ENCODE results near the gene SMYD2. TPM values are rescaled to one million over a fixed set of nuclear protein-coding genes. Genes with fewer than 3 reads are reported as not detected.
A peak's percentile ranks its signal among the peaks of the same experiment; 100 is the strongest.

Gene SMYD2
- total and polyA plus RNA-seq, 10 of the 15 experiments (the other 5 are each of a cell fraction or from before 2014, with no cell fraction given), result 8.3 to 55.7 (median 26.4) TPM

DNA sequence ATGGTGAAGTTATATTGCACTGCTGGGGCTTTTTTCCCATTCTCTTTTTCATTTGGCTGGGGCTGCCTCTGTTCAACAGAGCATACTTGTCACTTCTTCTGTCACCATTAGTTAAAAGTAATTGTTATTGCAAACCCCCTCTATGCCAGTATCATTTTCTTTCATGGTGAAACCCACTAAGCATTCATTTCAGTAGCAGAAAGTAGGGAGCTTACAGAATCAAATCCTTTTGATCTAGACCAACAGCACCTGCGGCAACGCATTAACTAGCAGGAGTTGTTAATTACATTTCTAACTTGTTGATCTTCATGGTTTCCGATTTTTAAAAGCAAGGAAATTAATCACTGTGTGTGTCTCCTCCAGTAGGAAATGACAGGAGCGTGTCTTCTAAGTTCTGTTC, 15.0 kb downstream of the SMYD2 start (continued):
- 0 out of 2 replicates have a peak, but pooled peaks have one; percentile 51 for TF ChIP-seq TCF7 (IDR thresholded peaks at IDR 0.05; ENCODE audit: borderline replicate concordance)

DNA sequence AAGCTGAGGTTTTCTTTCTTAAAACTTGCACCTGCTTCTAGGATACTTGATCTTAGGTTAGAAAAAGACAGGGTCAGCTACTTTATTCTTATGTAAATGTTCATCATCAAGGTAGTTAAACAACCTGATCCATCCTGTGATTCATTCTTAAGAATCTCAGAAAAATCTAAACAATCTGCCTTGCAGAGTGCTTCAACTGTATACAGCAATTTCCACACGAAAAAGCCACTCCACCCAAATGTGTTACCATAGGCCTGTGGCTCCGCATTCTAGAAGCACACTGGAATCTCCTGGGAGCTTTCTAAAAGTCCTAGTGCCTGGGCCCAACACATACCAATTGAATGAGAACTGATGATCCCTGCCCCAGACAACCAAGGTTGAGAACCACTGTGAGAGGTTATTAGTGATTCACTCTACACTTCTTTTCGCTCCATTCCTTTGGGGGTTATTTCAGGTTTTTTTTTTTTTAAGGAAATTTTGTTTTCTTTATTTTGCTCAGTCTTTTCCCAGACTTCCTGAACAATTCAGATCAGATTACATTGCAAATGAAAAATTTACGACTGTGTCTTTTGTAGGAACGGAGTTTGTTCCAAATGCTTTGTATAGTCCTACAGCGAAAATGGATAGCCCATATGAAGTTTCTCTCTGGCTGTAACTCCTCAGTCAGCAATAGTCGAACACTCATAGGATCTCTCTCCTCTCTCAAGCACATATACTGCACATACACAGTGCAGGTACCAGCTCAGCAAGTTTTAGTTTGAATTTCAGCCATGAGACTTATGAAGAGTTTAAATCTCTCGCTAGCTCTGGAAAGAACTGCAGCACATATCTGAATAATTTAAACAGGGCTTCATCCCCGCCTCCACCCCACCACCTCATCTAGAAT, 16.1 kb downstream of the SMYD2 start:
- intact Hi-C loops (cut with micrococcal nuclease; ENCODE audit: unreplicated experiment), result no loop called here
- Histone ChIP-seq H3K4me1 (ENCODE audit: control insufficient read depth, insufficient read depth, low read length) (peaks cover 8% of the 10 kb centered on the region; the same call in 1 of the 2 replicates), H3K27me3 (replicated peaks in 1 of 2; ENCODE audit: control insufficient read depth in 2 of 2, insufficient read depth in 2 of 2, low read length in 1 of 2) (no peaks in the 10 kb centered on the region), H3K4me3 (no peak overlapping the region), H3K9ac (ENCODE audit: control insufficient read depth, insufficient read depth, low read length) (no peak overlapping the region), H4K20me1 (ENCODE audit: control insufficient read depth, insufficient read depth) (no peaks in the 10 kb centered on the region), H3K79me2 (ENCODE audit: control insufficient read depth, insufficient read depth, low read length) (no peaks in the 10 kb centered on the region), H3K4me2 (ENCODE audit: control insufficient read depth, insufficient read depth) (no peak overlapping the region), H2AFZ (ENCODE audit: control insufficient read depth, low read depth, low read length) (no peak overlapping the region), H3K27ac (ENCODE audit: control insufficient read depth, insufficient read depth) (no peak overlapping the region), H3K9me3 (replicated peaks; ENCODE audit: control insufficient read depth, insufficient read depth, low read length) (no peaks in the 10 kb centered on the region), H3K36me3 (ENCODE audit: control insufficient read depth in 2 of 2, insufficient read depth in 2 of 2, low read length in 1 of 2) (no peaks in the 10 kb centered on the region)
- TF ChIP-seq MYC (IDR thresholded peaks at IDR 0.05; ENCODE audit: insufficient read depth, insufficient read length, insufficient replicate concordance, low read length, severe bottlenecking), result no peak
- TF ChIP-seq ASH2L (IDR thresholded peaks at IDR 0.05; ENCODE audit: borderline replicate concordance, low read depth), result no peak
- no peak for TF ChIP-seq YY1 (IDR thresholded peaks at IDR 0.05; ENCODE audit: low read depth, low read length)
- TF ChIP-seq, protein P1, sequence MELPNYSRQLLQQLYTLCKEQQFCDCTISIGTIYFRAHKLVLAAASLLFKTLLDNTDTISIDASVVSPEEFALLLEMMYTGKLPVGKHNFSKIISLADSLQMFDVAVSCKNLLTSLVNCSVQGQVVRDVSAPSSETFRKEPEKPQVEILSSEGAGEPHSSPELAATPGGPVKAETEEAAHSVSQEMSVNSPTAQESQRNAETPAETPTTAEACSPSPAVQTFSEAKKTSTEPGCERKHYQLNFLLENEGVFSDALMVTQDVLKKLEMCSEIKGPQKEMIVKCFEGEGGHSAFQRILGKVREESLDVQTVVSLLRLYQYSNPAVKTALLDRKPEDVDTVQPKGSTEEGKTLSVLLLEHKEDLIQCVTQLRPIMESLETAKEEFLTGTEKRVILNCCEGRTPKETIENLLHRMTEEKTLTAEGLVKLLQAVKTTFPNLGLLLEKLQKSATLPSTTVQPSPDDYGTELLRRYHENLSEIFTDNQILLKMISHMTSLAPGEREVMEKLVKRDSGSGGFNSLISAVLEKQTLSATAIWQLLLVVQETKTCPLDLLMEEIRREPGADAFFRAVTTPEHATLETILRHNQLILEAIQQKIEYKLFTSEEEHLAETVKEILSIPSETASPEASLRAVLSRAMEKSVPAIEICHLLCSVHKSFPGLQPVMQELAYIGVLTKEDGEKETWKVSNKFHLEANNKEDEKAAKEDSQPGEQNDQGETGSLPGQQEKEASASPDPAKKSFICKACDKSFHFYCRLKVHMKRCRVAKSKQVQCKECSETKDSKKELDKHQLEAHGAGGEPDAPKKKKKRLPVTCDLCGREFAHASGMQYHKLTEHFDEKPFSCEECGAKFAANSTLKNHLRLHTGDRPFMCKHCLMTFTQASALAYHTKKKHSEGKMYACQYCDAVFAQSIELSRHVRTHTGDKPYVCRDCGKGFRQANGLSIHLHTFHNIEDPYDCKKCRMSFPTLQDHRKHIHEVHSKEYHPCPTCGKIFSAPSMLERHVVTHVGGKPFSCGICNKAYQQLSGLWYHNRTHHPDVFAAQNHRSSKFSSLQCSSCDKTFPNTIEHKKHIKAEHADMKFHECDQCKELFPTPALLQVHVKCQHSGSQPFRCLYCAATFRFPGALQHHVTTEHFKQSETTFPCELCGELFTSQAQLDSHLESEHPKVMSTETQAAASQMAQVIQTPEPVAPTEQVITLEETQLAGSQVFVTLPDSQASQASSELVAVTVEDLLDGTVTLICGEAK (IDR thresholded peaks at IDR 0.05; ENCODE audit: borderline replicate concordance), result no peak
- TF ChIP-seq, protein P2, sequence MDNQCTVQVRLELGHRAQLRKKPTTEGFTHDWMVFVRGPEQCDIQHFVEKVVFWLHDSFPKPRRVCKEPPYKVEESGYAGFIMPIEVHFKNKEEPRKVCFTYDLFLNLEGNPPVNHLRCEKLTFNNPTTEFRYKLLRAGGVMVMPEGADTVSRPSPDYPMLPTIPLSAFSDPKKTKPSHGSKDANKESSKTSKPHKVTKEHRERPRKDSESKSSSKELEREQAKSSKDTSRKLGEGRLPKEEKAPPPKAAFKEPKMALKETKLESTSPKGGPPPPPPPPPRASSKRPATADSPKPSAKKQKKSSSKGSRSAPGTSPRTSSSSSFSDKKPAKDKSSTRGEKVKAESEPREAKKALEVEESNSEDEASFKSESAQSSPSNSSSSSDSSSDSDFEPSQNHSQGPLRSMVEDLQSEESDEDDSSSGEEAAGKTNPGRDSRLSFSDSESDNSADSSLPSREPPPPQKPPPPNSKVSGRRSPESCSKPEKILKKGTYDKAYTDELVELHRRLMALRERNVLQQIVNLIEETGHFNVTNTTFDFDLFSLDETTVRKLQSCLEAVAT (IDR thresholded peaks at IDR 0.05), result no peak
- TF ChIP-seq HDAC2 (IDR thresholded peaks at IDR 0.05), result no peak
- TF ChIP-seq CREM (IDR thresholded peaks at IDR 0.05; ENCODE audit: low read depth), result no peak
- DNase-seq (ENCODE audit: low read depth, low spot score), result no peak
- ChIA-PET POLR2A (interaction anchor here (0.6 kb wide), 1 partner anchor 11 kb away, joined by 5 read pairs; no protein-coding TSS in a partner anchor), CTCF (interaction anchor here (0.9 to 1.4 kb wide), 6 partner anchors 15 to 36 kb away, joined by 3 to 6 read pairs (median 4); no protein-coding TSS in a partner anchor), SMC1A (ENCODE audit: uncharacterized antibody, unreplicated experiment) (interaction anchor here (1.0 to 2.2 kb wide), 7 partner anchors 7 to 34 kb away, joined by 3 to 9 read pairs (median 5); no protein-coding TSS in a partner anchor), RAD21 (ENCODE audit: unreplicated experiment) (interaction anchor here (1.3 to 1.7 kb wide), 2 partner anchors 33 to 36 kb away, joined by 3 to 4 read pairs; no protein-coding TSS in a partner anchor)
- no TSS peak for BruUV-seq (replicated peaks)
- in situ Hi-C loops (cut with MboI), result no loop called here
- WGBS (ENCODE audit: insufficient coverage, insufficient replicate concordance, low lambda C conversion rate, missing lambda C conversion rate), result 98% methylated on average over 9 of the region's 9 CpGs
- no peak for ATAC-seq
- FAIRE-seq, result no peak

Measured in GM12878 (cell line).